SH-SY5Y (cell line): ENCODE results near the gene RBKS.

Source experiments
- GATA2 ChIP-seq: IDR thresholded peaks from 2 replicates; pipeline ENCODE4 v1.6.1; 2011; ENCODE audit warnings: mild to moderate bottlenecking, low read depth, low read length
- GATA3 ChIP-seq: IDR thresholded peaks from 2 replicates; pipeline ENCODE4 v1.6.1; 2011; ENCODE audit warnings: low read depth, mild to moderate bottlenecking, low read length, moderate library complexity

The RBKS gene

GRCh38 chr2:27809761-27810241, 80.4 kb downstream of the RBKS start:
- TF ChIP-seq GATA2 (no peak), GATA3 (no peak)

- TF ChIP-seq GATA2 (no peak), GATA3 (no peak)
These were observed 81.2 kb downstream of the RBKS start for GRCh38 chr2:27808984-27809383.

- TF ChIP-seq GATA2 (no peak), GATA3 (no peak)
These were observed 81.8 kb downstream of the RBKS start for GRCh38 chr2:27808418-27808817.

- TF ChIP-seq GATA2 = no peak
- no peak for TF ChIP-seq GATA3
These were observed 82.7 kb downstream of the RBKS start for GRCh38 chr2:27807476-27807875.

- TF ChIP-seq GATA2 (no peak), GATA3 (no peak)
These were observed 83.7 kb downstream of the RBKS start for GRCh38 chr2:27806311-27807059.

GRCh38 chr2:27805180-27805579, 85.0 kb downstream of the RBKS start:
- TF ChIP-seq GATA3 = no peak
- no peak for TF ChIP-seq GATA2

- no peak for TF ChIP-seq GATA3
- TF ChIP-seq GATA2 = no peak
These were observed 86.0 kb downstream of the RBKS start for GRCh38 chr2:27804146-27804545.

- TF ChIP-seq GATA3 (no peak), GATA2 (no peak)
These were observed 87.1 kb downstream of the RBKS start for GRCh38 chr2:27803046-27803445.

GRCh38 chr2:27802547-27802946, 87.6 kb downstream of the RBKS start:
- TF ChIP-seq GATA2 = no peak
- no peak for TF ChIP-seq GATA3

GRCh38 chr2:27800856-27801255, 89.3 kb downstream of the RBKS start:
- TF ChIP-seq GATA2 (no peak), GATA3 (no peak)

GRCh38 chr2:27799646-27800010, 90.6 kb downstream of the RBKS start:
- TF ChIP-seq GATA3 = no peak
- no peak for TF ChIP-seq GATA2

- TF ChIP-seq GATA2 = no peak
- no peak for TF ChIP-seq GATA3
These were observed 91.1 kb downstream of the RBKS start for GRCh38 chr2:27798948-27799645.

GRCh38 chr2:27798486-27798885, 91.7 kb downstream of the RBKS start:
- no peak for TF ChIP-seq GATA3
- no peak for TF ChIP-seq GATA2

- TF ChIP-seq GATA2 (no peak), GATA3 (no peak)
These were observed 92.3 kb downstream of the RBKS start for GRCh38 chr2:27797841-27798240.
